Measurements from ENCODE around the gene INTS11. TPM values are rescaled to one million over a fixed set of nuclear protein-coding genes. Genes with fewer than 3 reads are reported as not detected.

Gene INTS11
- total and polyA plus RNA-seq, 2 of the 13 experiments (the other 11 are each of a cell fraction or from before 2014, with no cell fraction given): 52.8 to 94.8 TPM

DNA sequence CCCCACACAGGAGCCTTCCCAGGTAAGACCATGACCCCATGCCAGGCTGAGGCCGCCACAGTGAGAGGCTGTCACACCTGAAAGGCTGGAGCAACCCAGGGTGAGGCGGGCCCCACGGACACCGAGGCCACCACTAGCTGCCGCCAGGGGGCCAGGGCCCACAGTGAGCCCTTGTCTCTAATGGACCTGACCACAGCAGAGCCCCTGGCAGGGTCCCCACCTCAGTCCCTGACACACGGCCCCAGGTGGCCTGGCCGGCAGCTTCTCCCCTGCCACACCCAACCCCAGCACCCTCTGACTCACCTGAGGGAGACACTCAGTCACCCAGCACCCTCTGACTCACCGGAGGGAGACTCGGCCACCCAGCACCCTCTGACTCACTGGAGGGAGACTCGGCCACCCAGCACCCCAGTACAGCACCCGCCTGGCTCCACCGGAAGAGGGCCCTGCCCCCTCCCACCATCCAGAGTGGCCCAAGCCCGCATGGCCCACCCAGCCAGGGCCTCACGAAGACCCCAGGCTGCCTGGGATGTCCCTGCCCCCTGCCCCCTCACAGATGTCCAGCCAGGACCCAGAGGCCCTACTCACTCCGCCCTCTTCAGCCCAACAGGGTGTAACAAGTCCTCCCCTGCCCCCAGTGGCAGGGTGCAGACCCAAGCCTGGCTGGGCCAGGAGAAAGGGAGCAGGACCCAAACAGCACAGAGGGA is 20.3 kb upstream of the INTS11 start (continued):
- TF ChIP-seq CC2D1A (CRISPR knock-in tag; IDR thresholded peaks at IDR 0.05) (no peak), SAFB2 (CRISPR knock-in tag; IDR thresholded peaks at IDR 0.05; ENCODE audit: borderline replicate concordance, low read depth) (no peak), ZNF850 (CRISPR knock-in tag; conservative IDR thresholded peaks at IDR 0.05) (no peak), SKI (IDR thresholded peaks at IDR 0.05; ENCODE audit: partially characterized antibody) (no peak), FOXC1 (CRISPR knock-in tag; IDR thresholded peaks at IDR 0.05; ENCODE audit: borderline replicate concordance) (no peak), SP4 (CRISPR knock-in tag; IDR thresholded peaks at IDR 0.05) (peak; percentile 23; the same call in 1 of the 2 replicates), POLR2A (IDR thresholded peaks at IDR 0.05; ENCODE audit: insufficient read depth in 1 of 2, low read depth in 2 of 2, low read length in 2 of 2) (no peak), ZSCAN30 (CRISPR knock-in tag; IDR thresholded peaks at IDR 0.05) (no peak), FOXK1 (CRISPR knock-in tag; IDR thresholded peaks at IDR 0.05; ENCODE audit: borderline replicate concordance, low read depth) (no peak), KLF15 (CRISPR knock-in tag; IDR thresholded peaks at IDR 0.05; ENCODE audit: borderline replicate concordance) (no peak), RORA (CRISPR knock-in tag; IDR thresholded peaks at IDR 0.05) (no peak), RBM39 (IDR thresholded peaks at IDR 0.05; ENCODE audit: low read depth, low read length, poor library complexity, severe bottlenecking) (peak; percentile 42), AKAP8 (CRISPR knock-in tag; IDR thresholded peaks at IDR 0.05) (0 out of 2 replicates have a peak, but pooled peaks have one; percentile 58), CBFB (CRISPR knock-in tag; IDR thresholded peaks at IDR 0.05) (no peak), ZNF234 (CRISPR knock-in tag; conservative IDR thresholded peaks at IDR 0.05) (no peak), HOXA5 (CRISPR knock-in tag; IDR thresholded peaks at IDR 0.05) (no peak), ZNF878 (CRISPR knock-in tag; IDR thresholded peaks at IDR 0.05) (no peak)
- TF ChIP-seq, protein P1, sequence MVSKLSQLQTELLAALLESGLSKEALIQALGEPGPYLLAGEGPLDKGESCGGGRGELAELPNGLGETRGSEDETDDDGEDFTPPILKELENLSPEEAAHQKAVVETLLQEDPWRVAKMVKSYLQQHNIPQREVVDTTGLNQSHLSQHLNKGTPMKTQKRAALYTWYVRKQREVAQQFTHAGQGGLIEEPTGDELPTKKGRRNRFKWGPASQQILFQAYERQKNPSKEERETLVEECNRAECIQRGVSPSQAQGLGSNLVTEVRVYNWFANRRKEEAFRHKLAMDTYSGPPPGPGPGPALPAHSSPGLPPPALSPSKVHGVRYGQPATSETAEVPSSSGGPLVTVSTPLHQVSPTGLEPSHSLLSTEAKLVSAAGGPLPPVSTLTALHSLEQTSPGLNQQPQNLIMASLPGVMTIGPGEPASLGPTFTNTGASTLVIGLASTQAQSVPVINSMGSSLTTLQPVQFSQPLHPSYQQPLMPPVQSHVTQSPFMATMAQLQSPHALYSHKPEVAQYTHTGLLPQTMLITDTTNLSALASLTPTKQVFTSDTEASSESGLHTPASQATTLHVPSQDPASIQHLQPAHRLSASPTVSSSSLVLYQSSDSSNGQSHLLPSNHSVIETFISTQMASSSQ (IDR thresholded peaks at IDR 0.05; ENCODE audit: low read depth): no peak
- TF ChIP-seq, protein P1 (CRISPR knock-in tag; IDR thresholded peaks at IDR 0.05; ENCODE audit: borderline replicate concordance): no peak
- TF ChIP-seq, protein P2, sequence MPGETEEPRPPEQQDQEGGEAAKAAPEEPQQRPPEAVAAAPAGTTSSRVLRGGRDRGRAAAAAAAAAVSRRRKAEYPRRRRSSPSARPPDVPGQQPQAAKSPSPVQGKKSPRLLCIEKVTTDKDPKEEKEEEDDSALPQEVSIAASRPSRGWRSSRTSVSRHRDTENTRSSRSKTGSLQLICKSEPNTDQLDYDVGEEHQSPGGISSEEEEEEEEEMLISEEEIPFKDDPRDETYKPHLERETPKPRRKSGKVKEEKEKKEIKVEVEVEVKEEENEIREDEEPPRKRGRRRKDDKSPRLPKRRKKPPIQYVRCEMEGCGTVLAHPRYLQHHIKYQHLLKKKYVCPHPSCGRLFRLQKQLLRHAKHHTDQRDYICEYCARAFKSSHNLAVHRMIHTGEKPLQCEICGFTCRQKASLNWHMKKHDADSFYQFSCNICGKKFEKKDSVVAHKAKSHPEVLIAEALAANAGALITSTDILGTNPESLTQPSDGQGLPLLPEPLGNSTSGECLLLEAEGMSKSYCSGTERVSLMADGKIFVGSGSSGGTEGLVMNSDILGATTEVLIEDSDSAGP (CRISPR knock-in tag; IDR thresholded peaks at IDR 0.05; ENCODE audit: borderline replicate concordance): no peak
- TF ChIP-seq, protein P3, sequence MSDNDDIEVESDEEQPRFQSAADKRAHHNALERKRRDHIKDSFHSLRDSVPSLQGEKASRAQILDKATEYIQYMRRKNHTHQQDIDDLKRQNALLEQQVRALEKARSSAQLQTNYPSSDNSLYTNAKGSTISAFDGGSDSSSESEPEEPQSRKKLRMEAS (IDR thresholded peaks at IDR 0.05): no peak; the same call in 1 of the 2 replicates
- TF ChIP-seq, protein P4, sequence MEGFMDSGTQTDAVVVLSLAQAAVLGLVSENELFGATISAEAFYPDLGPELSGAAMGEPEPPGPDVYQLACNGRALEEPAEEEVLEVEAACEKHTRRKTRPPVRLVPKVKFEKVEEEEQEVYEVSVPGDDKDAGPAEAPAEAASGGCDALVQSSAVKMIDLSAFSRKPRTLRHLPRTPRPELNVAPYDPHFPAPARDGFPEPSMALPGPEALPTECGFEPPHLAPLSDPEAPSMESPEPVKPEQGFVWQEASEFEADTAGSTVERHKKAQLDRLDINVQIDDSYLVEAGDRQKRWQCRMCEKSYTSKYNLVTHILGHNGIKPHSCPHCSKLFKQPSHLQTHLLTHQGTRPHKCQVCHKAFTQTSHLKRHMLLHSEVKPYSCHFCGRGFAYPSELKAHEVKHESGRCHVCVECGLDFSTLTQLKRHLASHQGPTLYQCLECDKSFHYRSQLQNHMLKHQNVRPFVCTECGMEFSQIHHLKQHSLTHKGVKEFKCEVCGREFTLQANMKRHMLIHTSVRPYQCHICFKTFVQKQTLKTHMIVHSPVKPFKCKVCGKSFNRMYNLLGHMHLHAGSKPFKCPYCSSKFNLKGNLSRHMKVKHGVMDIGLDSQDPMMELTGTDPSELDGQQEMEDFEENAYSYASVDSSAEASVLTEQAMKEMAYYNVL (CRISPR knock-in tag; IDR thresholded peaks at IDR 0.05; ENCODE audit: borderline replicate concordance): no peak; the same call in 1 of the 2 replicates
